H1 (cell line): ENCODE measurements around the gene TTC6. TPM values are rescaled to one million over a fixed set of nuclear protein-coding genes. Genes with fewer than 3 reads are reported as not detected.

Experiments
- CTCF ChIA-PET: fragments of 300-600 bp; sonication (Branson Sonifier 250); formaldehyde crosslinking; loops from one replicate; lab custom pipeline; 2021; ENCODE audit not compliant: partially characterized antibody; lab: Charles Lee
- POLR2A ChIA-PET: fragments of 300-600 bp; sonication (Branson Sonifier 250); formaldehyde crosslinking; loops from one replicate; lab custom pipeline; 2021; ENCODE audit warnings: inconsistent platforms; ENCODE audit not compliant: partially characterized antibody; lab: Charles Lee
- DNase-seq, 2 experiments: peaks; one replicate each; pipeline versions ENCODE4 v3.0.0 to v3.0.0-alpha.2; 2010 to 2022; ENCODE audit warnings: low spot score in 2 of 2, low read depth in 1 of 2, mixed read lengths in 1 of 2
- FAIRE-seq: peaks from 2 replicates; lab custom pipeline; 2011; peaks lifted over from hg19 to GRCh38; lab: Jason Lieb, UNC
- H2AFZ ChIP-seq: 2 replicates; pipeline ENCODE4 v1.8.1; 2012; ENCODE audit warnings: low read length, inconsistent platforms
- H2AK5ac ChIP-seq: 2 replicates; pipeline ENCODE4 v1.6.1; 2013; ENCODE audit warnings: low read depth, low read length
- H2BK120ac ChIP-seq: replicated peaks from 2 replicates; pipeline ENCODE3; 2013; ENCODE audit warnings: low read depth, low read length, inconsistent platforms
- H2BK12ac ChIP-seq: 2 replicates; pipeline ENCODE4 v1.6.1; 2013; ENCODE audit warnings: low read depth, low read length
- H2BK15ac ChIP-seq: 2 replicates; pipeline ENCODE4 v1.6.1; 2013; ENCODE audit warnings: low read length
- H2BK20ac ChIP-seq: 2 replicates; pipeline ENCODE4 v1.6.1; 2013; ENCODE audit warnings: low read length
- H2BK5ac ChIP-seq: 2 replicates; pipeline ENCODE4 v1.6.1; 2013; ENCODE audit warnings: low read depth, low read length
- H3K14ac ChIP-seq: 2 replicates; pipeline ENCODE4 v1.6.1; 2013; ENCODE audit warnings: inconsistent platforms; ENCODE audit not compliant: insufficient read length
- H3K18ac ChIP-seq: 2 replicates; pipeline ENCODE4 v1.6.1; 2013; ENCODE audit warnings: low read length; ENCODE audit errors: extremely low read depth
- H3K23ac ChIP-seq: 2 replicates; pipeline ENCODE4 v1.6.1; 2013; ENCODE audit warnings: inconsistent platforms; ENCODE audit not compliant: insufficient read length
- H3K23me2 ChIP-seq: 2 replicates; pipeline ENCODE4 v1.6.1; 2013; ENCODE audit warnings: low read depth, low read length
- H3K27ac ChIP-seq: 2 replicates; pipeline ENCODE4 v1.6.1; 2011; ENCODE audit warnings: low read depth, low read length, inconsistent platforms
- H3K27me3 ChIP-seq, 4 experiments: replicated peaks in 1 of 4; 1 replicate in 1 of 4; 2 replicates in 3 of 4; pipeline versions ENCODE4 v1.6.1 to v1.8.1; 2011 to 2013; ENCODE audit warnings: low read length in 3 of 4, mild to moderate bottlenecking in 3 of 4, inconsistent platforms in 2 of 4, mixed read lengths in 2 of 4, moderate library complexity in 1 of 4; ENCODE audit not compliant: control insufficient read depth in 3 of 4, insufficient read depth in 3 of 4; ENCODE audit errors: extremely low read depth in 1 of 4
- H3K36me3 ChIP-seq, 4 experiments: 2 replicates each; pipeline versions ENCODE4 v1.6.1 to v1.8.1; 2011 to 2013; ENCODE audit warnings: mild to moderate bottlenecking in 4 of 4, low read length in 3 of 4, moderate library complexity in 2 of 4, control low read depth in 1 of 4, inconsistent platforms in 1 of 4; ENCODE audit not compliant: insufficient read depth in 4 of 4, control insufficient read depth in 2 of 4
- H3K4ac ChIP-seq: replicated peaks from 2 replicates; pipeline ENCODE3; 2013; ENCODE audit warnings: low read length, low read depth, mixed read lengths, inconsistent platforms; ENCODE audit not compliant: insufficient read length
- H3K4me1 ChIP-seq, 4 experiments: replicated peaks in 1 of 4; 1 replicate in 1 of 4; 2 replicates in 3 of 4; pipeline versions ENCODE4 v1.6.1 to v1.8.1; 2011 to 2013; ENCODE audit warnings: low read length in 3 of 4, inconsistent platforms in 2 of 4, mixed read lengths in 1 of 4; ENCODE audit not compliant: insufficient read depth in 4 of 4, control insufficient read depth in 3 of 4
- H3K4me2 ChIP-seq, 2 experiments: 2 replicates each; pipeline versions ENCODE4 v1.6.1 to v1.8.1; 2011 to 2013; ENCODE audit warnings: low read depth in 2 of 2, low read length in 2 of 2, control low read depth in 1 of 2, inconsistent platforms in 1 of 2, mild to moderate bottlenecking in 1 of 2; ENCODE audit not compliant: insufficient read depth in 1 of 2
- H3K4me3 ChIP-seq, 4 experiments: fragments of 200-600, 300-600 bp in 1 of 4; sonication (generic), shearing (Covaris generic), sonication (Bioruptor Twin) in 1 of 4; 2 replicates each; pipeline versions ENCODE4 v1.5.1 to v1.8.1; 2011 to 2016; ENCODE audit warnings: low read length in 4 of 4, low read depth in 3 of 4, control low read depth in 2 of 4, inconsistent platforms in 2 of 4, mild to moderate bottlenecking in 2 of 4, mixed read lengths in 1 of 4, moderate library complexity in 1 of 4; ENCODE audit not compliant: insufficient read depth in 2 of 4; ENCODE audit errors: extremely low read depth in 1 of 4
- H3K56ac ChIP-seq: replicated peaks from 2 replicates; pipeline ENCODE3; 2013; ENCODE audit warnings: low read depth, mild to moderate bottlenecking, mixed read lengths, low read length, inconsistent platforms; ENCODE audit not compliant: insufficient read length
- H3K79me1 ChIP-seq: 2 replicates; pipeline ENCODE4 v1.6.1; 2013; ENCODE audit warnings: low read depth, low read length, control low read depth
- H3K79me2 ChIP-seq, 2 experiments: 2 replicates each; pipeline versions ENCODE4 v1.6.1 to v1.8.1; 2012 to 2013; ENCODE audit warnings: low read length in 2 of 2, mild to moderate bottlenecking in 2 of 2, inconsistent platforms in 1 of 2; ENCODE audit not compliant: insufficient read depth in 2 of 2, control insufficient read depth in 1 of 2
- H3K9ac ChIP-seq, 4 experiments: replicated peaks in 1 of 4; 1 replicate in 1 of 4; 2 replicates in 3 of 4; pipeline versions ENCODE4 v1.6.1 to v1.8.1; 2011 to 2013; ENCODE audit warnings: low read depth in 3 of 4, low read length in 3 of 4, control low read depth in 2 of 4, mild to moderate bottlenecking in 2 of 4, moderate library complexity in 2 of 4, inconsistent platforms in 1 of 4; ENCODE audit errors: extremely low read depth in 1 of 4
- H3K9me3 ChIP-seq, 2 experiments: 2 replicates each; pipeline versions ENCODE4 v1.6.1 to v1.8.1; 2012 to 2013; ENCODE audit warnings: mild to moderate bottlenecking in 2 of 2, moderate library complexity in 2 of 2, control low read depth in 1 of 2, inconsistent platforms in 1 of 2, low read depth in 1 of 2, low read length in 1 of 2, mixed read lengths in 1 of 2; ENCODE audit not compliant: insufficient read depth in 2 of 2
- H4K20me1 ChIP-seq, 2 experiments: replicated peaks in 1 of 2; 2 replicates each; pipeline versions ENCODE3 to v1.8.1; 2011 to 2013; ENCODE audit warnings: inconsistent platforms in 2 of 2, low read length in 2 of 2, mild to moderate bottlenecking in 1 of 2; ENCODE audit not compliant: insufficient read depth in 2 of 2, control insufficient read depth in 1 of 2
- H4K5ac ChIP-seq: 2 replicates; pipeline ENCODE4 v1.6.1; 2013; ENCODE audit warnings: low read length, low read depth, mixed read lengths, inconsistent platforms; ENCODE audit not compliant: insufficient read length
- H4K8ac ChIP-seq: 2 replicates; pipeline ENCODE4 v1.8.0; 2013; ENCODE audit warnings: mild to moderate bottlenecking, moderate library complexity, low read length, inconsistent platforms; ENCODE audit not compliant: insufficient read depth; ENCODE audit errors: extremely low read depth
- H4K91ac ChIP-seq: replicated peaks from 2 replicates; pipeline ENCODE3; 2013; ENCODE audit warnings: low read length, mixed read lengths, inconsistent platforms; ENCODE audit not compliant: insufficient read length
- BCL11A ChIP-seq, 2 experiments: IDR thresholded peaks; one replicate each; pipeline ENCODE4 v1.6.1; 2011; ENCODE audit warnings: low read depth in 2 of 2, low read length in 2 of 2, mild to moderate bottlenecking in 2 of 2
- EGR1 ChIP-seq: IDR thresholded peaks from 2 replicates; pipeline ENCODE4 v1.6.1; 2011; ENCODE audit warnings: low read depth, low read length, borderline replicate concordance
- RNF2 ChIP-seq: fragments of 200-900, 300-1000 bp; sonication (generic); IDR thresholded peaks from 2 replicates; pipeline ENCODE4 v1.7.1; 2016; ENCODE audit warnings: borderline replicate concordance, low read depth, mild to moderate bottlenecking, antibody characterized with exemption, low read length; ENCODE audit not compliant: poor library complexity, severe bottlenecking; ENCODE audit errors: missing control alignments
- WGBS, 2 experiments: shearing (Covaris generic) in 1 of 2; methylation state at CpG; one replicate each; pipeline versions ENCODE4 v1.1.6 to v1.1.7; 2013 to 2015; ENCODE audit warnings: low lambda C conversion rate in 2 of 2, mixed read lengths in 2 of 2, inconsistent platforms in 1 of 2, low coverage in 1 of 2, missing lambda C conversion rate in 1 of 2; ENCODE audit not compliant: insufficient replicate concordance in 2 of 2, insufficient coverage in 1 of 2, insufficient read length in 1 of 2; ENCODE audit errors: extremely low coverage in 1 of 2, missing lambda C conversion rate in 1 of 2; 5-methylcytosine and 5-hydroxymethylcytosine counted together
- polyA plus RNA-seq, 7 experiments: library from polyadenylated mRNA; depleted of rRNA in 3 of 7; stranded (reverse) in 5 of 7; unstranded in 2 of 7; fragments of >200 nt in 5 of 7; fragments of 200-250 nt in 2 of 7; gene quantifications; 1 replicate in 5 of 7; 2 replicates in 1 of 7; 4 replicates in 1 of 7; pipeline versions ENCODE4 v1.2.1 to v1.2.3, GENCODE V29; 2011 to 2013; ENCODE audit warnings: missing spikeins in 2 of 7, mixed read lengths in 2 of 7
- total RNA-seq: library from RNA; stranded (reverse); fragmentation: NEBNext Ultra II Directional; extraction: Animal tissue kit (Norgen Biotek cat#: 25700); gene quantifications from 2 replicates; pipeline ENCODE4 v1.2.1, GENCODE V29; 2021

TTC6 gene
- total and polyA plus RNA-seq, 2 of the 8 experiments (the other 6 are each of a cell fraction or from before 2014, with no cell fraction given), result 0.02 TPM; not detected in 1

DNA sequence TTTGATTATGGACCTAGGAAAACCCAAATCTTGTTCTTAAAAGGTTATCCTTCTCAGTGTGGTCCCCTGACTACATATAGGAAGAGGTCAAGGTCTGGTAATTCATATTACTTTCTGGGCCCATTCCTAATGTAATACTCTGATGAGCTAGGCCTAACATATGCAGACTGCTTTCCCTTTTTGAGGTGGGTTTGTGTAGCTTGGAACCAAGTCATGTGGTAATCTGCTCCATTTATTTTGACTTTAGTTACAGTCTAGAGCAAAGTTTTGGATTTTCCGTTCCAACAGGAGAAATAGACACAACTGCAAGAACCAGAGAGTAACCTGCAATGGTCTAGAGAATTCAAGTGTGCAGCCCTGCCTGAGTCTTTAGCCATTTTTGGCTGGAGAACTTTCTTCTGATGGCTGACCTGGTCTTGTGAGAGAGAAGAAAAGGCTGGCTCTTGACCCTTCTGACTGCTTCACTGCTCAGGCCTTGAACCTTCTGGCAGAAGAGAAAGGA is 22.5 kb downstream of the TTC6 start:
- Histone ChIP-seq H3K4me1 (no peaks in the 10 kb centered on the region), H3K4me3 (no peak overlapping the region), H3K27me3 (peaks cover 12 to 28% (median 23%) of the 10 kb centered on the region in 4 experiments), H3K4me2 (no peak overlapping the region), H2BK5ac (no peak overlapping the region), H2AFZ (no peak overlapping the region), H3K14ac (no peak overlapping the region), H2AK5ac (no peak overlapping the region), H4K8ac (no peak overlapping the region), H3K9ac (no peak overlapping the region), H3K23me2 (peaks cover 8% of the 10 kb centered on the region; the same call in 1 of the 2 replicates), H4K91ac (no peak overlapping the region), H4K20me1 (no peaks in the 10 kb centered on the region), H3K56ac (no peak overlapping the region), H3K23ac (no peak overlapping the region), H3K36me3 (no peaks in the 10 kb centered on the region), H2BK15ac (no peak overlapping the region), H3K18ac (no peak overlapping the region), H2BK12ac (no peak overlapping the region), H2BK120ac (no peak overlapping the region), H2BK20ac (no peak overlapping the region), H4K5ac (no peak overlapping the region), H3K4ac (no peak overlapping the region), H3K27ac (no peak overlapping the region), H3K79me2 (no peaks in the 10 kb centered on the region), H3K79me1 (no peaks in the 10 kb centered on the region), H3K9me3 (peaks cover 9 to 15% of the 10 kb centered on the region in 2 experiments)
- ChIA-PET POLR2A (no interaction called here), CTCF (no interaction called here)
- FAIRE-seq (no peak), DNase-seq (no peak)
- no peak for TF ChIP-seq EGR1
- TF ChIP-seq BCL11A (IDR thresholded peaks at IDR 0.05; ENCODE audit: low read depth in 2 of 2, low read length in 2 of 2), result no peak
- TF ChIP-seq RNF2, result no peak
- 81% methylated on average over 1 of the region's 1 CpG; no CpG with 5 or more reads in 1 of the 2 experiments for WGBS, 2 experiments
